ENCODE results near the gene LTV1. TPM values are rescaled to one million over a fixed set of nuclear protein-coding genes. Genes with fewer than 3 reads are reported as not detected.
"Not testable (repeated sequence)": the region's sequence is repeated elsewhere in the genome, so short reads cannot be mapped to it uniquely, and the experiment has no call there.

Gene LTV1
- total and polyA plus RNA-seq, 2 of the 8 experiments (the other 6 are each of a cell fraction or from before 2014, with no cell fraction given), result 8.0 to 46.9 TPM

GRCh38 chr6:143796551-143796950 lies 46.6 kb upstream of the LTV1 start:
- FAIRE-seq; H3K4me1 ChIP-seq (replicated peaks in 1 of 4; ENCODE audit: control insufficient read depth in 3 of 4, insufficient read depth in 4 of 4, low read length in 3 of 4); H4K91ac ChIP-seq (replicated peaks; ENCODE audit: insufficient read length, low read length); CTCF ChIA-PET (ENCODE audit: partially characterized antibody); H3K27me3 ChIP-seq (replicated peaks in 1 of 4; ENCODE audit: control insufficient read depth in 3 of 4, extremely low read depth in 1 of 4, insufficient read depth in 3 of 4, low read length in 3 of 4); H3K9me3 ChIP-seq (ENCODE audit: insufficient read depth in 2 of 2, low read depth in 1 of 2, low read length in 1 of 2); H2BK5ac ChIP-seq (ENCODE audit: low read depth, low read length); H2AK5ac ChIP-seq (ENCODE audit: low read depth, low read length); H3K79me1 ChIP-seq (ENCODE audit: low read depth, low read length); H2BK15ac ChIP-seq (ENCODE audit: low read length); H3K56ac ChIP-seq (replicated peaks; ENCODE audit: insufficient read length, low read depth, low read length); H4K5ac ChIP-seq (ENCODE audit: insufficient read length, low read depth, low read length); H2BK12ac ChIP-seq (ENCODE audit: low read depth, low read length); H3K18ac ChIP-seq (ENCODE audit: extremely low read depth, low read length); H2AFZ ChIP-seq (ENCODE audit: low read length); H3K79me2 ChIP-seq (ENCODE audit: control insufficient read depth in 1 of 2, insufficient read depth in 2 of 2, low read length in 2 of 2); H3K4ac ChIP-seq (replicated peaks; ENCODE audit: insufficient read length, low read depth, low read length); POLR2A ChIA-PET (ENCODE audit: partially characterized antibody); H4K20me1 ChIP-seq (replicated peaks in 1 of 2; ENCODE audit: control insufficient read depth in 1 of 2, insufficient read depth in 2 of 2, low read length in 2 of 2); H3K23me2 ChIP-seq (ENCODE audit: low read depth, low read length); H3K4me2 ChIP-seq (ENCODE audit: insufficient read depth in 1 of 2, low read depth in 2 of 2, low read length in 2 of 2); H2BK20ac ChIP-seq (ENCODE audit: low read length); H3K4me3 ChIP-seq (ENCODE audit: extremely low read depth in 1 of 4, insufficient read depth in 2 of 4, low read depth in 3 of 4, low read length in 4 of 4); H3K27ac ChIP-seq (ENCODE audit: low read depth, low read length); H2BK120ac ChIP-seq (replicated peaks; ENCODE audit: low read depth, low read length); H3K14ac ChIP-seq (ENCODE audit: insufficient read length); H4K8ac ChIP-seq (ENCODE audit: extremely low read depth, insufficient read depth, low read length); H3K9ac ChIP-seq (replicated peaks in 1 of 4; ENCODE audit: extremely low read depth in 1 of 4, low read depth in 3 of 4, low read length in 3 of 4); H3K23ac ChIP-seq (ENCODE audit: insufficient read length); DNase-seq (ENCODE audit: low read depth in 1 of 2, low spot score in 2 of 2): not testable (repeated sequence)
- 95% methylated on average over 2 of the region's 2 CpGs; no CpG with 5 or more reads in 1 of the 2 experiments for WGBS, 2 experiments (ENCODE audit: extremely low coverage in 1 of 2, insufficient coverage in 1 of 2, insufficient read length in 1 of 2, insufficient replicate concordance in 2 of 2, low coverage in 1 of 2, low lambda C conversion rate in 2 of 2, missing lambda C conversion rate in 1 of 2)
- H3K36me3 ChIP-seq (ENCODE audit: control insufficient read depth in 2 of 4, insufficient read depth in 4 of 4, low read length in 3 of 4), result peaks cover 0 to 27% (median 11%) of the 10 kb centered on the region in 4 experiments; a peak in 4 of 8 replicates

GRCh38 chr6:143798487-143798886 lies 44.7 kb upstream of the LTV1 start:
- POLR2A ChIA-PET (ENCODE audit: partially characterized antibody), result not testable (repeated sequence)

More at GRCh38 chr6:143798487-143798886, 44.7 kb upstream of the LTV1 start:
- not testable (repeated sequence) for H3K18ac ChIP-seq (ENCODE audit: extremely low read depth, low read length); H4K91ac ChIP-seq (replicated peaks; ENCODE audit: insufficient read length, low read length); H3K23me2 ChIP-seq (ENCODE audit: low read depth, low read length); DNase-seq (ENCODE audit: low read depth in 1 of 2, low spot score in 2 of 2); H3K79me1 ChIP-seq (ENCODE audit: low read depth, low read length); H3K27me3 ChIP-seq (replicated peaks in 1 of 4; ENCODE audit: control insufficient read depth in 3 of 4, extremely low read depth in 1 of 4, insufficient read depth in 3 of 4, low read length in 3 of 4); H3K9me3 ChIP-seq (ENCODE audit: insufficient read depth in 2 of 2, low read depth in 1 of 2, low read length in 1 of 2); H3K56ac ChIP-seq (replicated peaks; ENCODE audit: insufficient read length, low read depth, low read length); H2BK15ac ChIP-seq (ENCODE audit: low read length); H2BK12ac ChIP-seq (ENCODE audit: low read depth, low read length); H3K14ac ChIP-seq (ENCODE audit: insufficient read length); FAIRE-seq; H2AFZ ChIP-seq (ENCODE audit: low read length); H2BK5ac ChIP-seq (ENCODE audit: low read depth, low read length); H4K20me1 ChIP-seq (replicated peaks in 1 of 2; ENCODE audit: control insufficient read depth in 1 of 2, insufficient read depth in 2 of 2, low read length in 2 of 2); H2BK20ac ChIP-seq (ENCODE audit: low read length); H3K79me2 ChIP-seq (ENCODE audit: control insufficient read depth in 1 of 2, insufficient read depth in 2 of 2, low read length in 2 of 2); H3K4ac ChIP-seq (replicated peaks; ENCODE audit: insufficient read length, low read depth, low read length); H3K4me1 ChIP-seq (replicated peaks in 1 of 4; ENCODE audit: control insufficient read depth in 3 of 4, insufficient read depth in 4 of 4, low read length in 3 of 4); H3K4me2 ChIP-seq (ENCODE audit: insufficient read depth in 1 of 2, low read depth in 2 of 2, low read length in 2 of 2); H4K8ac ChIP-seq (ENCODE audit: extremely low read depth, insufficient read depth, low read length); H2AK5ac ChIP-seq (ENCODE audit: low read depth, low read length); H2BK120ac ChIP-seq (replicated peaks; ENCODE audit: low read depth, low read length); H3K9ac ChIP-seq (replicated peaks in 1 of 4; ENCODE audit: extremely low read depth in 1 of 4, low read depth in 3 of 4, low read length in 3 of 4); H3K4me3 ChIP-seq (ENCODE audit: extremely low read depth in 1 of 4, insufficient read depth in 2 of 4, low read depth in 3 of 4, low read length in 4 of 4); H3K27ac ChIP-seq (ENCODE audit: low read depth, low read length); H4K5ac ChIP-seq (ENCODE audit: insufficient read length, low read depth, low read length); H3K23ac ChIP-seq (ENCODE audit: insufficient read length)
- CTCF ChIA-PET (ENCODE audit: partially characterized antibody), result interaction anchor here (1.2 to 2.2 kb wide), 2 partner anchors 10 to 223 kb away, joined by 3 to 4 read pairs; no protein-coding TSS in a partner anchor
- H3K36me3 ChIP-seq (ENCODE audit: control insufficient read depth in 2 of 4, insufficient read depth in 4 of 4, low read length in 3 of 4), result peaks cover 0 to 11% (median 8%) of the 10 kb centered on the region in 4 experiments; a peak in 5 of 8 replicates
- WGBS, 2 experiments (ENCODE audit: extremely low coverage in 1 of 2, insufficient coverage in 1 of 2, insufficient read length in 1 of 2, insufficient replicate concordance in 2 of 2, low coverage in 1 of 2, low lambda C conversion rate in 2 of 2, missing lambda C conversion rate in 1 of 2), result 87% methylated on average over 3 of the region's 3 CpGs; no CpG with 5 or more reads in 1 of the 2 experiments

Data from H1 (cell line).